NOMO-1 treated with dmso at 0.1 percent for 144 hours (cell line): Measurements from ENCODE around the gene STK40.

Experiments
- DNase-seq: peaks from one replicate; lab custom pipeline; 2025; ENCODE audit not compliant: unreplicated experiment; lab: John Stamatoyannopoulos, UW

The STK40 gene

GRCh38 chr1:36377791-36378492, 7.8 kb downstream of the STK40 start:
- DNase-seq = no peak

- DNase-seq = no peak
Measured at GRCh38 chr1:36372617-36373016, 13.1 kb downstream of the STK40 start.

GRCh38 chr1:36369061-36369861, 16.5 kb downstream of the STK40 start:
- no peak for DNase-seq

- no peak for DNase-seq
Measured at GRCh38 chr1:36367798-36368197, 17.9 kb downstream of the STK40 start.

GRCh38 chr1:36367066-36367465, 18.7 kb downstream of the STK40 start:
- DNase-seq = no peak

- DNase-seq = no peak
Measured at GRCh38 chr1:36366091-36366661, 19.5 kb downstream of the STK40 start.

- no peak for DNase-seq
Measured at GRCh38 chr1:36365381-36365780, 20.3 kb downstream of the STK40 start.

- no peak for DNase-seq
Measured at GRCh38 chr1:36359911-36360550, 25.7 kb downstream of the STK40 start.

GRCh38 chr1:36359383-36359782, 26.3 kb downstream of the STK40 start:
- no peak for DNase-seq

- DNase-seq = no peak
Measured at GRCh38 chr1:36358514-36359084, 27.1 kb downstream of the STK40 start.

- DNase-seq = no peak
Measured at GRCh38 chr1:36355811-36356210, 29.9 kb downstream of the STK40 start.

- DNase-seq = no peak
Measured at GRCh38 chr1:36354486-36354885, 31.2 kb downstream of the STK40 start.

- DNase-seq = no peak
Measured at GRCh38 chr1:36352910-36353878, 32.5 kb downstream of the STK40 start.

GRCh38 chr1:36352125-36352909, 33.4 kb downstream of the STK40 start:
- DNase-seq = no peak

GRCh38 chr1:36351227-36351977, 34.3 kb downstream of the STK40 start:
- DNase-seq = no peak

- DNase-seq = no peak
Measured at GRCh38 chr1:36350659-36351226, 35.0 kb downstream of the STK40 start.

- DNase-seq = no peak
Measured at GRCh38 chr1:36349839-36350238, 35.9 kb downstream of the STK40 start.

GRCh38 chr1:36349241-36349671, 36.5 kb downstream of the STK40 start:
- no peak for DNase-seq
